Measurements from ENCODE around the gene FEM1A.
A peak's percentile ranks its signal among the peaks of the same experiment; 100 is the strongest.
"Not testable (repeated sequence)": the region's sequence is repeated elsewhere in the genome, so short reads cannot be mapped to it uniquely, and the experiment has no call there.

The FEM1A gene

GRCh38 chr19:4774136-4774535 is 17.4 kb upstream of the FEM1A start:
- no peak for DNase-seq

GRCh38 chr19:4775627-4776152 is 15.8 kb upstream of the FEM1A start:
- DNase-seq: no peak

- no peak for DNase-seq
Observed at GRCh38 chr19:4776436-4777211, 14.9 kb upstream of the FEM1A start.

DNA sequence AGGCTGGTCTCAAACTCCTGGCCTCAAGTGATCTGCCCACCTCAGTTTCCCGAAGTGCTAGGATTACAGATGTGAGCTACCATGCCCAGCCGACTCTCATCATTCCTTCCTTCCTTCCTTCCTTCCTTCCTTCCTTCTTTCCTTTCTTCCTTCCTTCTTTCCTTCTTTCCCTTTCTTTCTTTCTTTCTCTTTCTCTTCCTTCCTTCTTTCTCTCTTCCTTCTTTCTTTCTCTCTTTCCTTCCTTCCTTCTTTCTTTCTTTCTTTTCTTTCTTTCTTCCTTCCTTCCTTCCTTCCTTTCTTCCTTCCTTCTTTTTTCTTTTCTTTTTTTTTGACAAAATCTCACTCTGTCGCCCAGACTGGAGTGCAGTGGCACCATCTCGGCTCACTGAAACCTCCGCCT is 13.4 kb upstream of the FEM1A start:
- not testable (repeated sequence) for DNase-seq

DNA sequence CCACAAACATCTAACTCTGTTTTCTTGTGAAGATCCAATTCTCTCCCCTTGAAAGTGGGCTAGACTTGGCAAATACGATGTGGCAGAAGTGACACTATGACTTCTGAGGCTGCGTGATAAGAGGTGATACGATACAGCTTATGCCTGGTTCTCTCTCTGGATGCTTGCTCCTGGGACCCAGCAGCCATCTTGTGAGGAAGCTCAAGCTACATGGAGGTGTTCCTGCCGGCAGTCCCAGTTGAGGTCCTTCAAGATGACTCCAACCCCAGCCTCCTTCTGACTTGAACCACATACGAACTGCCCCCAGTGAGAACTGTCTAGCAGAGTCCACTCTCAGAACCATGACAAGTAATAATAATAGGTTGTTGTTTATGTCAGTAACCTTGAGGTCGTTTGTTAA is 10.7 kb upstream of the FEM1A start:
- no peak for DNase-seq

GRCh38 chr19:4781801-4782200 is 9.7 kb upstream of the FEM1A start:
- no peak for DNase-seq

DNA sequence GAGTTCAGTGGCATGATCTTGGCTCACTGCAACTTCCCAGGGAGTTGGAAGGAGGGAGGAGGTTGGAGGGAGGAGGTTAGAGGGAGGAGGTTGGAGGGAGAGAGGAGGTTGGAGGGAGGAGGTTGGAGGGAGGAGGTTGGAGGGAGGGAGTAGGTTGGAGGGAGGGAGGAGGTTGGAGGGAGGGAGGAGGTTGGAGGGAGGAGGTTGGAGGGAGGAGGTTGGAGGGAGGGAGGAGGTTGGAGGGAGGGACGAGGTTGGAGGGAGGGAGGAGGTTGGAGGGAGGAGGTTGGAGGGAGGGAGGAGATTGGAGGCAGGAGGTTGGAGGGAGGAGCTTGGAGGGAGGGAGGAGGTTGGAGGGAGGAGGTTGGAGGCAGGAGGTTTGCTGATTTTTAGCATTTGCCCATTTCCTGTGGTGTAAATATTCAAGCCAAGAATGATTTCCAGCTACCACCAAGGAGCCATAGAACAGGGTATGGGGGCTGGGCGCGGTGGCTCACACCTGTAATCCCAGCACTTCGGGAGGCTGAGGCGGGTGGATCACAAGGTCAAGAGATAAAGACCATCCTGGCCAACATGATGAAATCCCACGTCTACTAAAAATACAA is 5.0 kb upstream of the FEM1A start:
- not testable (repeated sequence) for DNase-seq

DNA sequence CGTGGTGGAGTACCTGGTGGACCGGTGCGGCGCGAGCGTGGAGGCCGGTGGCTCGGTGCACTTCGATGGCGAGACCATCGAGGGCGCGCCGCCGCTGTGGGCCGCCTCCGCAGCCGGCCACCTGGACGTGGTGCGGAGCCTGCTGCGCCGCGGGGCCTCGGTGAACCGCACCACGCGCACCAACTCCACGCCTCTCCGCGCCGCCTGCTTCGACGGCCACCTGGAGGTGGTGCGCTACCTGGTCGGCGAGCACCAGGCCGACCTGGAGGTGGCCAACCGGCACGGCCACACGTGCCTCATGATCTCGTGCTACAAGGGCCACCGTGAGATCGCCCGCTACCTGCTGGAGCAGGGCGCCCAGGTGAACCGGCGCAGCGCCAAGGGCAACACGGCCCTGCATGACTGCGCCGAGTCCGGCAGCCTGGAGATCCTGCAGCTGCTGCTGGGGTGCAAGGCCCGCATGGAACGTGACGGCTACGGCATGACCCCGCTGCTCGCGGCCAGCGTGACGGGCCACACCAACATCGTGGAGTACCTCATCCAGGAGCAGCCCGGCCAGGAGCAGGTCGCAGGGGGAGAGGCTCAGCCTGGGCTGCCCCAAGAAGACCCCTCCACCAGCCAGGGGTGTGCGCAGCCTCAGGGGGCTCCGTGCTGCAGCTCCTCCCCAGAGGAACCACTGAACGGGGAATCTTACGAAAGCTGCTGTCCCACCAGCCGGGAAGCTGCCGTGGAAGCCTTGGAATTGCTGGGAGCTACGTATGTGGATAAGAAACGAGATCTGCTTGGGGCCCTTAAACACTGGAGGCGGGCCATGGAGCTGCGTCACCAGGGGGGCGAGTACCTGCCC is 708 bp downstream of the FEM1A start:
- not testable (repeated sequence) for DNase-seq

GRCh38 chr19:4792866-4793195 is 1.3 kb downstream of the FEM1A start:
- not testable (repeated sequence) for DNase-seq

DNA sequence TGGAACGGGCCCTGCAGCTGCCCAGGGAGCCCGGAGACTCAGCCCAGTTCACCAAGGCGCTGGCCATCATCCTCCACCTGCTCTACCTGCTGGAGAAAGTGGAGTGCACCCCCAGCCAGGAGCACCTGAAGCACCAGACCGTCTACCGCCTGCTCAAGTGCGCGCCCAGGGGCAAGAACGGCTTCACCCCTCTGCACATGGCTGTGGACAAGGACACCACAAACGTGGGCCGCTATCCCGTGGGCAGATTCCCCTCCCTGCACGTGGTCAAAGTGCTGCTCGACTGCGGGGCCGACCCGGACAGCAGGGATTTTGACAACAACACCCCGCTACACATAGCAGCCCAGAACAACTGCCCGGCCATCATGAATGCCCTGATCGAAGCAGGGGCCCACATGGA is 1.7 kb downstream of the FEM1A start:
- DNase-seq: not testable (repeated sequence)

DNA sequence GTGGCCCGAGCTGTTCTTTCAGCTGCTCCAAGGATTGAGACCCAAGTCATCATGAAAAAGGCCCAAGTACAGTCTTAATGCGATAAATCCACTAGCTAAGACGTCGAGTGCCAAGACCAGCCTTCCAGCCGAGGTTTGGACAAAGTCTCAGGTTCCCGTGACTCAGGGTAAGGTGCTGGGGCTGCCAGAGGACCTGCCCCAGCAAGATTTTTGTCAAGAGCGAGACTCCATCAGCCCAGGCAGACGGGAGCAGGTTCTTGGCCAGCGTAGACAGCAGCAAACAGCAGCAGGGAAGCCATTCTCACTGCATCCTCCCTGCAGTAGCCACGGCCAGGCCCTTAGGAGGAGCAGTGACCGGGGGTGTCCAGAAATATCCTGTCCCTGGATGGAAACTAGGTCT is 3.4 kb downstream of the FEM1A start:
- no peak for DNase-seq

DNA sequence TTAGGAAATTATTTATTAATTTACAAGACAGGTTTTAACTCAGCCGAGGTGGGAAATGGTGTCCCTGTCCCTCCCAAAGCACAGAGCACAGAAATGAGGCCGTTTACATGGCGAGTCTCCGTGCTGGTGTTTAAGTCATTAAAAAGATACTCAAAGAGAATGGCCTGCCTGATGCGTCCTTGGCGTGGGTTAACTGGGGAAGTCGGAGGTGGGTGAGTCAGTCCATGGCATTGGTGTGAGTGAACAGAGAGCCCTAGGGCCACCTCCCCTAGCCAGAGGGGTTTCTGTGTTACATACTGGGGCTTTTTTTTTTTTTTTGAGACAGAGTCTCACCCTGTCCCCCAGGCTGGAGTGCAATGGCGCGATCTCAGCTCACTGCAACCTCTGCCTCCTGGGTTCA is 3.9 kb downstream of the FEM1A start:
- DNase-seq: no peak

- DNase-seq: no peak
Observed at GRCh38 chr19:4800591-4801081, 9.1 kb downstream of the FEM1A start.

DNA sequence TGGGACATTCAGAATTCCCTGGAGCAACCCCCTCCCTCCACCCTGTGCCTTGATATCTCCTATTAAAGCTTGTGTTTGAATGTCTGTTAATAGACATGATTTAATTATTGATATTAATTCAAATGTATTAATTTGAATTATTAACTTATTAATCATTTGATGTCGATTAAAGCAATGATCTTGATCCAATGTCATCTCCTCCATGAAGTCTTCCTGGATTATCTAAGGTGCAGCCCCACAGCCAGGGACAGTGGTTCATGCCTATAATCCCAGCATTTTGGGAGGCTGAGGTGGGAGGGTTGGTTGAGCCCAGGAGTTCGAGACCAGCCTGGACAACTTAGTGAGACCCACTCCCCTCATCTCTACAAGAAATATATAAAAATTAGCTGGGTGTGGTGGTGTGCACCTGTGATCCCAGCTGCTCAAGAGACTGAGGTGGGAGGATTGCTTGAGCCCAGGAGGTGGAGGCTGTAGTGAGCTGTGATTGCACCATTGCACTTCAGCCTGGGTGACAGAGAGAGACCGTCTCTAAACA is 9.6 kb downstream of the FEM1A start:
- no peak for DNase-seq

DNA sequence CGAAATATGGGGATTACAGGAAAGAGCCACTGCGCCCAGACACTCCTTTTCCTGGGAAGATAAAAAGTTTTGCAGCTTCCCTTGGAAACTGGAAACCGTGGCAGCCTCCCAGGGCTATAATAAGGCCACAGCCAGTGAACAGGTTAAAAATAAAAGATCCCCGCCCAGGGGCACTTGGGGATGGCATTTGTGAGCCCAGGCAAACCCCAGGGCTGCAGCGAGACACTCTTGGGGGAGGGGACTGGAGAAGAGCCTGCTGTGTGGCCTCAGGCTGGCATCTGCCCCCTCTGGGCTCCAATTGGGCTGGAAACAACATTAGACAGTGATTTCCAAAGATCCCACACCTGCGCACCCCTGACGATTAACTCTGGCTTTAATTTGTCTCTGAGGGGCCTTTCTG is 11.2 kb downstream of the FEM1A start:
- no peak for DNase-seq

DNA sequence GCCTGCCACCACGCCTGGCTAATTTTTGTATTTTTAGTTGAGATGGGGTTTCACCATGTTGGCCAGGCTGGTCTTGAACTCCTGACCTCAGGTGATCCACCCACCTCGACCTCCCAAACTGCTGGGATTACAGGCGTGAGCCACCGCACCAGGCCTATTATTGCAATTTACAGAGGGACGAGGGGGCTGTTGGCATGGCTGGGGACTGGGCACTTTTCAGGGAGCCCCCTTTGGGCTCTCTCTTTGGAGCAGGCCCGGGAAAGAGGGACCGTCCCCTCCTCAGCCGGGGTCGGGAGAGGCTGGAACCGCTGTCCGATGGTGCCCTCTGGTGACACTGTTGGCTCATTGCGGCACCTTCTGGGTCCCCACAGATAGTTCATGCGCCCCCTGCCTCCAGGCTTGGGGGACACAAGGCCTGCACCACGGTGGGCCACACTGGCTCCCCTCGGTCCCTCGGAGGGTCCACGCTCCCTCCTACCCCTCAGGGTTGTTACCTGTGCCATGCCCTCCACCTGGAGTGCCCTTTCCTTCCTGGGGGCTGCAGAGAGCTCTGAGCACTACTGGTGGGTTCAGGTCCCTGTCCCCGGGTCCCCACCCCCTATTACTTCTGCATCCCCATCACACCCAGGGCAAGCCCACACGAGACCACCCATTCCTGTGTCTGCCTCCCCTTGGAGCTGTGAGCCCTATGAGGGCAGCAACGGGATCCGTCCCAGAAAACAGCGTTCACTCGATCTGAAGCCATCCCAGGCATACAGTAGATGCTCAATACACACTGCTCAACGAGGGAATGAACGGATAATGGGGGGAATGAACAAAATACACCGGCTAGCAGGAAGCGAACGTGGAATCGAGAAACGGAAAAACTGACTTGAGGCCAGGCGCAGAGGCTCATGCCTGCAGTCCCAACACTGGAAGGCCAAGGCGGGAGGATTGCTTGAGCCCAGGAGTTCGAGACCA is 12.5 kb downstream of the FEM1A start:
- peak; percentile 74 for DNase-seq

DNA sequence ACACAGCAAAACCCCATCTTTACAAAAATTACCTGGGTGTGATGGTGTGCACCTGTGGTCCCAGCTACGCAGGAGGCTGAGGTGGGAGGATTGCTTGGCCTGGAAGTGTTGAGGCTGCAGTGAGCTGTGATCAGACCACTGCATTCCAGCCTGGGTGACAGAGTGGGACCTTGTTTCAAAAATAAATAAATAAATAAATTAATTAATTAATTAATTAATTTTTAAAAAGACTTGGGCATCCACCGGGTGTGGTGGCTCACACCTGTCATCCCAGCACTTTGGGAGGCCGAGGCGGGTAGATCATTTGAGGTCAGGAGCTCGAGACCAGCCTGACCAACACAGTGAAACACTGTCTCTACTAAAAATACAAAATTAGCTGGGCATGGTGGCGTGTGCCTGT is 13.6 kb downstream of the FEM1A start:
- DNase-seq: not testable (repeated sequence)

DNA sequence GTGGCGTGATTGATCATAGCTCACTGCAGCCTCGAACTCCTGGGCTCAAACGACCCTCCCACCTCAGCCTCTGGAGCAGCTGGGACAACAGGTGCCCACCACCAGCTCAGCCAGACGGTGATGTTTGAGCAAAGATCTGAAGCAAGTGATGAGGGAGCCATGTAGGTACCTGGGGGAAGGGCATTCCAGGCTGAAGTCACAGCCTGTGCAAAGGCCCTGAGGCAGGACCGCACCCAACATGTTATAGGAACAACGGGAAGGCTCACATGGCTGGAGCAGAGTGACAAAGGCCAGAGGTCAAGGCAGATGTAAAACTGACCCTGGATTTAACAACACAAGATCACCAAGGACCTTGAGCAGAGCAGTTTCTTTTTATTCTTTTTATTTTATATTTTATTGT is 14.8 kb downstream of the FEM1A start:
- DNase-seq: no peak

DNA sequence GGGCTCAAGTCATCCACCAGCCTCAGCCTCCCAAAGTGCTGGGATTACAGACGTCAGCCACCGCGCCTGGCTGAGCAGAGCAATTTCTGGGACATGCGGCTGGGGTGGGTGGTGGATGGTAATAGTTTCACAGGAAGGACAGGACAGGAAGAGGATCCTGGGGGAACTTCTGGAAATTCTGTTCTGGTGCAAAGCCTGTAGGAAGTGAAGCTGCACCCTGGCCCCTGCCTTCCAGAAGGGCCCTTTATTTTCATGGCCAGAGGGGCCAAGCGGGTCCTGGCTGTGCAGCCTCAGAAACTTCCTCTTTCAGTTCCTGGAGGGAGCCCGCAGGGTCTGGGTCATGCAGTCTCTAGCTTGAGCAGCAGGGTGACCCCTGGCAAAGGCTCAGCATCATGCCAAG is 15.7 kb downstream of the FEM1A start:
- DNase-seq: no peak

GRCh38 chr19:4811328-4812131 is 20.0 kb downstream of the FEM1A start:
- DNase-seq: peak; percentile 85
